Esophagus muscularis mucosa (tissue), 4 donors: ENCODE data around the gene CDR2.

Experiments
- CTCF ChIP-seq, 3 experiments: fragments of 200-600 bp in 2 of 3; fragments of 450-650 bp in 1 of 3; sonication (generic) in 2 of 3; IDR thresholded peaks; one replicate each; pipeline ENCODE4 v1.5.1; 2017 to 2019; ENCODE audit warnings: antibody characterized with exemption in 3 of 3, mild to moderate bottlenecking in 2 of 3, moderate library complexity in 1 of 3
- EP300 ChIP-seq: sonication (generic); formaldehyde crosslinking; IDR thresholded peaks from one replicate; pipeline ENCODE4 v1.6.1; 2017; ENCODE audit warnings: antibody characterized with exemption
- POLR2A ChIP-seq: fragments of 450-650 bp; IDR thresholded peaks from one replicate; pipeline ENCODE4 v1.6.1; 2017; ENCODE audit warnings: antibody characterized with exemption, moderate library complexity, mild to moderate bottlenecking, low read depth
- POLR2AphosphoS5 ChIP-seq, 2 donors: sonication (generic); formaldehyde crosslinking; IDR thresholded peaks; one replicate each; pipeline ENCODE4 v1.6.1; 2017; ENCODE audit warnings: antibody characterized with exemption in 2 of 2

- TF ChIP-seq POLR2AphosphoS5 (IDR thresholded peaks at IDR 0.05) (no peak), EP300 (no peak), CTCF (IDR thresholded peaks at IDR 0.05) (peak; percentile 59 to 66 (median 61)), POLR2A (no peak)
Observed at GRCh38 chr16:22300427-22301071, 73.9 kb downstream of the CDR2 start.
